NB4 (cell line): ENCODE data around the gene ZMIZ2.

Experiments
- CTCF ChIP-seq: IDR thresholded peaks from one replicate; pipeline ENCODE4 v1.5.1; 2012; ENCODE audit warnings: low read depth, low read length
- MAX ChIP-seq: IDR thresholded peaks from 2 replicates; pipeline ENCODE4 v1.6.1; 2011; ENCODE audit warnings: low read depth, low read length
- POLR2A ChIP-seq: IDR thresholded peaks from 2 replicates; pipeline ENCODE4 v1.6.1; 2011; ENCODE audit warnings: mild to moderate bottlenecking; ENCODE audit not compliant: insufficient read length; ENCODE audit errors: extremely low read depth

DNA sequence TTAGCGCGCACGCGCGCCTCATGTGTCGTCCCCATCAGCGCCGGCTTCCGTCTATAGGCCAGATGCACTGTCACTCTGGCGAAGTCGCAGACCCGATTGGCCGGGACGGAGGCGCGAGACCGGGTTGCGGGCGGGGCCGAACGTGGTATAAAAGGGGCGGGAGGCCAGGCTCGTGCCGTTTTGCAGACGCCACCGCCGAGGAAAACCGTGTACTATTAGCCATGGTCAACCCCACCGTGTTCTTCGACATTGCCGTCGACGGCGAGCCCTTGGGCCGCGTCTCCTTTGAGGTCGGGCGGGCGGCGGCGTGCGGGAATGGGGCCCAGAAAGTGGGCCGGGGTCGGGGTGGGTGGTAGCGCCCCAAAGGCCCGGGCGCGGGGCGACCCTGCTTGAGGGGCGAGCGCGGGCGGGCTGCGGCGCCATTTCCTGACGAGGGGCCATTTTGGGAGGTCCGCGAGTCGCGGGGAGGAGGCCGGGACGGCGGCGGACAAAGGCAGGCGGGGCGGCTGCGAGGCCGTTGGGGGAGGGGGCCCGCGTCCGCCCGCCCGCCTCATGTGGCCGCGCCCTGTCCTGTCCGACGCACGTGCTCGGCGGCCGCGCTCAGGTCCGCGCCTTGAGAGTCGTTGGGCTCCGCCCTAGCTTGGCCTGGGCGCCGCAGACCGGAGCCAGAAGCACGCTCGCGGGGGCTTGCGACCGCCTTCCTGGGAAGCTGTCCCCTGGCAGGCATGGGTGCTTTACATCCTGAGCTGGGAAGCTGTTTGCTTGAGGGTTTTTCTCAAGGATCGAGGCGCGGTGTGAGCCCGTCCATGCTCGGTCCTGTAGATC lies 48.1 kb downstream of the ZMIZ2 start, which contains the start of gene PPIA:
- no peak for TF ChIP-seq CTCF
- TF ChIP-seq POLR2A = peak; percentile 94
- peak; percentile 97 for TF ChIP-seq MAX
